Endothelial cell of umbilical vein (primary cell): ENCODE measurements around the gene SLC37A1. TPM values are rescaled to one million over a fixed set of nuclear protein-coding genes. Genes with fewer than 3 reads are reported as not detected.

ENCODE experiments used
- BruUV-seq: library from RNA; stranded (reverse); fragments of 400-500 nt; replicated peaks from 2 replicates; lab custom pipeline; 2021; lab: Mats Ljungman, UMichigan
- CTCF ChIA-PET: fragments of 300-600, 350-600 bp; sonication (Branson Sonifier 250); formaldehyde crosslinking; loops from one replicate; lab custom pipeline; 2021; ENCODE audit warnings: antibody characterized with exemption, inconsistent platforms; lab: Charles Lee
- POLR2A ChIA-PET: fragments of 300-600, 350-600 bp; sonication (Branson Sonifier 250); formaldehyde crosslinking; loops from one replicate; lab custom pipeline; 2021; ENCODE audit warnings: antibody characterized with exemption, inconsistent platforms; lab: Charles Lee
- DNase-seq: peaks from one replicate; pipeline ENCODE4 v3.0.0-alpha.2; 2011; ENCODE audit warnings: low read depth, low spot score
- FAIRE-seq: peaks from 2 replicates; lab custom pipeline; 2011; peaks lifted over from hg19 to GRCh38; lab: Jason Lieb, UNC
- H2AFZ ChIP-seq: 2 replicates; pipeline ENCODE4 v1.6.0; 2012; ENCODE audit warnings: low read depth, low read length, control low read depth, inconsistent platforms
- H3K27ac ChIP-seq: 2 replicates; pipeline ENCODE4 v1.5.1; 2011; ENCODE audit warnings: low read depth, mild to moderate bottlenecking, control low read depth, low read length, moderate library complexity; ENCODE audit not compliant: insufficient read depth
- H3K27me3 ChIP-seq, 2 experiments: 2 replicates each; pipeline versions ENCODE4 v1.6.0 to v1.6.1; 2011; ENCODE audit warnings: low read length in 2 of 2, mixed read lengths in 1 of 2; ENCODE audit not compliant: control insufficient read depth in 2 of 2, insufficient read depth in 2 of 2
- H3K36me3 ChIP-seq, 2 experiments: 2 replicates in 1 of 2; 3 replicates in 1 of 2; pipeline ENCODE4 v1.5.1; 2011; ENCODE audit warnings: low read length in 2 of 2, mild to moderate bottlenecking in 1 of 2, moderate library complexity in 1 of 2; ENCODE audit not compliant: control insufficient read depth in 2 of 2, insufficient read depth in 2 of 2; ENCODE audit errors: extremely low read depth in 1 of 2
- H3K4me1 ChIP-seq: 3 replicates; pipeline ENCODE4 v1.5.1; 2011; ENCODE audit warnings: mild to moderate bottlenecking, low read length; ENCODE audit not compliant: control insufficient read depth, insufficient read depth; ENCODE audit errors: extremely low read depth
- H3K4me2 ChIP-seq: 2 replicates; pipeline ENCODE4 v1.6.1; 2011; ENCODE audit warnings: low read length, control low read depth, mixed read lengths; ENCODE audit not compliant: insufficient read depth
- H3K4me3 ChIP-seq, 3 experiments: fragments of 200-600 bp in 1 of 3; sonication (generic), shearing (Covaris generic) in 1 of 3; replicated peaks in 1 of 3; 2 replicates each; pipeline ENCODE4 v1.5.1; 2011 to 2016; ENCODE audit warnings: control low read depth in 3 of 3, low read length in 3 of 3, mild to moderate bottlenecking in 2 of 3, inconsistent platforms in 1 of 3, low read depth in 1 of 3, moderate library complexity in 1 of 3; ENCODE audit not compliant: insufficient read depth in 1 of 3
- H3K79me2 ChIP-seq: 2 replicates; pipeline ENCODE4 v1.6.0; 2012; ENCODE audit warnings: low read length, inconsistent platforms; ENCODE audit not compliant: control insufficient read depth, insufficient read depth
- H3K9ac ChIP-seq: replicated peaks from 2 replicates; pipeline ENCODE3; 2011; ENCODE audit warnings: low read length, control low read depth; ENCODE audit not compliant: insufficient read depth; ENCODE audit errors: extremely low read depth
- H3K9me1 ChIP-seq: replicated peaks from 3 replicates; pipeline ENCODE4 v1.6.0; 2011; ENCODE audit warnings: mild to moderate bottlenecking, low read length; ENCODE audit not compliant: control insufficient read depth, insufficient read depth; ENCODE audit errors: extremely low read depth
- H3K9me3 ChIP-seq: replicated peaks from 2 replicates; pipeline ENCODE4 v1.5.1; 2012; ENCODE audit warnings: low read length, inconsistent platforms; ENCODE audit not compliant: control insufficient read depth, insufficient read depth
- H4K20me1 ChIP-seq: replicated peaks from 2 replicates; pipeline ENCODE3; 2011; ENCODE audit warnings: mild to moderate bottlenecking, low read length; ENCODE audit not compliant: control insufficient read depth, insufficient read depth; ENCODE audit errors: extremely low read depth
- CTCF ChIP-seq, 2 donors: IDR thresholded peaks; 1 replicate in 1 of 2; 2 replicates in 1 of 2; pipeline ENCODE4 v1.5.1; 2011; ENCODE audit warnings: low read length in 2 of 2, mild to moderate bottlenecking in 2 of 2, moderate library complexity in 2 of 2, control low read depth in 1 of 2, inconsistent platforms in 1 of 2, low read depth in 1 of 2; ENCODE audit not compliant: insufficient read depth in 1 of 2; ENCODE audit errors: extremely low read depth in 1 of 2
- EZH2 ChIP-seq: IDR thresholded peaks from 2 replicates; pipeline ENCODE4 v1.6.1; 2012; ENCODE audit warnings: borderline replicate concordance, low read depth, mild to moderate bottlenecking, moderate library complexity, low read length, inconsistent platforms; ENCODE audit not compliant: severe bottlenecking
- FOS ChIP-seq: IDR thresholded peaks from 2 replicates; pipeline ENCODE4 v1.6.1; 2011; ENCODE audit warnings: mild to moderate bottlenecking, low read length, moderate library complexity, borderline replicate concordance; ENCODE audit not compliant: insufficient read depth
- GATA2 ChIP-seq: IDR thresholded peaks from 2 replicates; pipeline ENCODE4 v1.7.0; 2011; ENCODE audit warnings: low read depth, mild to moderate bottlenecking, moderate library complexity, mixed read lengths, low read length; ENCODE audit not compliant: insufficient read length, insufficient read depth
- JUN ChIP-seq: IDR thresholded peaks from 2 replicates; pipeline ENCODE4 v1.6.1; 2011; ENCODE audit warnings: borderline replicate concordance, low read depth; ENCODE audit not compliant: insufficient read length, insufficient read depth
- MAX ChIP-seq: IDR thresholded peaks from 2 replicates; pipeline ENCODE4 v1.6.1; 2011; ENCODE audit not compliant: insufficient read depth, insufficient read length
- MYC ChIP-seq: IDR thresholded peaks from one replicate; pipeline ENCODE4 v1.6.1; 2011; ENCODE audit warnings: mild to moderate bottlenecking, low read depth, low read length
- POLR2A ChIP-seq: IDR thresholded peaks from 2 replicates; pipeline ENCODE4 v1.6.1; 2012; ENCODE audit warnings: low read depth, mild to moderate bottlenecking, control low read depth, low read length
- POLR2AphosphoS5 ChIP-seq: IDR thresholded peaks from 2 replicates; pipeline ENCODE4 v1.6.1; 2012; ENCODE audit warnings: low read depth, mild to moderate bottlenecking, control low read depth, low read length, moderate library complexity; ENCODE audit not compliant: insufficient read depth
- dilution Hi-C: fragments of 300-500 bp; cut with MboI; formaldehyde crosslinking; loops from one replicate; pipeline ENCODE4 v1.15.0; 2019; ENCODE audit warnings: low sequenced_read_pairs; ENCODE audit not compliant: extremely low pct_ligation_motif_present
- intact Hi-C: fragments of 100-400 bp; cut with micrococcal nuclease; formaldehyde crosslinking; loops from one replicate; pipeline ENCODE4 v1.10.0; 2022
- polyA plus RNA-seq, 4 experiments: library from polyadenylated mRNA; depleted of rRNA in 3 of 4; stranded (reverse) in 3 of 4; unstranded in 1 of 4; fragments of >200 nt; gene quantifications; 2 replicates each; pipeline versions ENCODE4 v1.2.1 to v1.2.3, GENCODE V29; 2011 to 2012; ENCODE audit warnings: missing spikeins in 1 of 4
- total RNA-seq: library from RNA; stranded (reverse); gene quantifications from 2 replicates; pipeline ENCODE4 v1.2.3, GENCODE V29; 2021

SLC37A1 gene
- total and polyA plus RNA-seq, 2 donors (not counting 3 experiments of a cell fraction or from before 2014, with no cell fraction given): 4.7 to 7.6 TPM

GRCh38 chr21:42599486-42599885 is 85.8 kb downstream of the SLC37A1 start:
- FAIRE-seq: no peak
- no peak overlapping the region for H3K4me2 ChIP-seq

GRCh38 chr21:42599962-42600361 is 86.3 kb downstream of the SLC37A1 start:
- Histone ChIP-seq H3K4me3 (no peak overlapping the region), H3K9me3 (no peaks in the 10 kb centered on the region), H3K79me2 (no peaks in the 10 kb centered on the region), H3K4me2 (no peak overlapping the region), H4K20me1 (no peaks in the 10 kb centered on the region), H3K9me1 (no peaks in the 10 kb centered on the region), H3K4me1 (no peaks in the 10 kb centered on the region), H3K9ac (no peak overlapping the region), H3K27me3 (peaks cover 0 to 3% of the 10 kb centered on the region in 2 experiments), H2AFZ (no peak overlapping the region), H3K36me3 (no peaks in the 10 kb centered on the region), H3K27ac (no peak overlapping the region)
- FAIRE-seq (no peak), DNase-seq (no peak)
- ChIA-PET POLR2A (no interaction called here), CTCF (no interaction called here)
- no TSS peak for BruUV-seq
- intact Hi-C loops (no loop called here), dilution Hi-C loops (no loop called here)
- TF ChIP-seq FOS (no peak), CTCF (IDR thresholded peaks at IDR 0.05; ENCODE audit: extremely low read depth in 1 of 2, insufficient read depth in 1 of 2, low read depth in 1 of 2, low read length in 2 of 2) (no peak), GATA2 (no peak), JUN (no peak), MYC (no peak), EZH2 (no peak), POLR2AphosphoS5 (no peak), POLR2A (no peak), MAX (no peak)

More at GRCh38 chr21:42599486-42599885, 85.8 kb downstream of the SLC37A1 start:
- dilution Hi-C loops (no loop called here), intact Hi-C loops (no loop called here)
- Histone ChIP-seq H3K27me3 (peaks cover 0 to 3% of the 10 kb centered on the region in 2 experiments), H3K9ac (no peak overlapping the region), H3K4me3 (no peak overlapping the region), H3K4me1 (no peaks in the 10 kb centered on the region), H4K20me1 (no peaks in the 10 kb centered on the region), H3K36me3 (no peaks in the 10 kb centered on the region), H2AFZ (no peak overlapping the region), H3K27ac (no peak overlapping the region), H3K9me1 (no peaks in the 10 kb centered on the region), H3K79me2 (no peaks in the 10 kb centered on the region), H3K9me3 (no peaks in the 10 kb centered on the region)
- DNase-seq: no peak
- POLR2A ChIA-PET: no interaction called here
- CTCF ChIA-PET: no interaction called here
- BruUV-seq: no TSS peak
- TF ChIP-seq EZH2 (no peak), GATA2 (no peak), POLR2A (no peak), MYC (no peak), POLR2AphosphoS5 (no peak)
